Measurements from ENCODE around the gene CALHM1.

The CALHM1 gene, protein sequence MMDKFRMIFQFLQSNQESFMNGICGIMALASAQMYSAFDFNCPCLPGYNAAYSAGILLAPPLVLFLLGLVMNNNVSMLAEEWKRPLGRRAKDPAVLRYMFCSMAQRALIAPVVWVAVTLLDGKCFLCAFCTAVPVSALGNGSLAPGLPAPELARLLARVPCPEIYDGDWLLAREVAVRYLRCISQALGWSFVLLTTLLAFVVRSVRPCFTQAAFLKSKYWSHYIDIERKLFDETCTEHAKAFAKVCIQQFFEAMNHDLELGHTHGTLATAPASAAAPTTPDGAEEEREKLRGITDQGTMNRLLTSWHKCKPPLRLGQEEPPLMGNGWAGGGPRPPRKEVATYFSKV

DNA sequence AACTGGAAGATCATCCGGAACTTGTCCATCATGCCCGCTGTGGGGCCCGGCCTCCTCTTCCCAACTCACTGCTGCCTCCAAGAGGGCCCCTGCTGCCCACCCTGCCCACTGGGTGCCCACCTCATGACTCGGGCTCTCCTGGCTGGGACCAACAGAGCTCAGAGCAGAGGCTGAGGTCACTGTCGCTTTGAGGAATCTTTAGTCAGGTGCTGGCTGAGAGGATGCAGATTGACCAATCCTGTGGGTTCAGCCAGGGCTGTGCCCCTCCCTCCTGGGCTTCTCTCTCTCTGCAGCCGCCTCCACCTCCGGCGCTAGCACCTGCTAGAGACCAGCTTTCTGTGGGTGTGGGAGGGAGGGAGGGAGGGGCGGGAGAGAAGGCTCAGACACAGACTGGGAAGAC is at the start of gene CALHM1:
TSS of gene CALHM1 (minus strand) at position 181 of the 400 bp plus-strand sequence. CDS start at position 32, 149 bp downstream.
- no peaks in the 10 kb centered on the region for H3K27me3 ChIP-seq (replicated peaks; ENCODE audit: insufficient read depth, low read length)
- no peaks in the 10 kb centered on the region for H3K36me3 ChIP-seq (replicated peaks; ENCODE audit: insufficient read depth, low read length)
- TF ChIP-seq EZH2phosphoT487 (IDR thresholded peaks at IDR 0.05; ENCODE audit: low read length) = no peak
- no peak for TF ChIP-seq EZH2 (optimal IDR thresholded peaks at IDR 0.05; ENCODE audit: low read depth, low read length)
- TF ChIP-seq, protein P1, sequence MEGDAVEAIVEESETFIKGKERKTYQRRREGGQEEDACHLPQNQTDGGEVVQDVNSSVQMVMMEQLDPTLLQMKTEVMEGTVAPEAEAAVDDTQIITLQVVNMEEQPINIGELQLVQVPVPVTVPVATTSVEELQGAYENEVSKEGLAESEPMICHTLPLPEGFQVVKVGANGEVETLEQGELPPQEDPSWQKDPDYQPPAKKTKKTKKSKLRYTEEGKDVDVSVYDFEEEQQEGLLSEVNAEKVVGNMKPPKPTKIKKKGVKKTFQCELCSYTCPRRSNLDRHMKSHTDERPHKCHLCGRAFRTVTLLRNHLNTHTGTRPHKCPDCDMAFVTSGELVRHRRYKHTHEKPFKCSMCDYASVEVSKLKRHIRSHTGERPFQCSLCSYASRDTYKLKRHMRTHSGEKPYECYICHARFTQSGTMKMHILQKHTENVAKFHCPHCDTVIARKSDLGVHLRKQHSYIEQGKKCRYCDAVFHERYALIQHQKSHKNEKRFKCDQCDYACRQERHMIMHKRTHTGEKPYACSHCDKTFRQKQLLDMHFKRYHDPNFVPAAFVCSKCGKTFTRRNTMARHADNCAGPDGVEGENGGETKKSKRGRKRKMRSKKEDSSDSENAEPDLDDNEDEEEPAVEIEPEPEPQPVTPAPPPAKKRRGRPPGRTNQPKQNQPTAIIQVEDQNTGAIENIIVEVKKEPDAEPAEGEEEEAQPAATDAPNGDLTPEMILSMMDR (IDR thresholded peaks at IDR 0.05; ENCODE audit: low read length) = no peak
- no peaks in the 10 kb centered on the region for H3F3A ChIP-seq (ENCODE audit: insufficient read depth, low read length)
- no peaks in the 10 kb centered on the region for H4K20me1 ChIP-seq (ENCODE audit: insufficient read depth, low read length)
- peak within 1 kb of the TSS; percentile 28; the same call in 1 of the 2 replicates for H3K9ac ChIP-seq (ENCODE audit: low read length)
- H3K4me2 ChIP-seq (ENCODE audit: low read depth, low read length) = peak within 1 kb of the TSS; percentile 62; the same call in 1 of the 2 replicates
- peak; percentile 92 for DNase-seq
- no peaks in the 10 kb centered on the region for H3K9me3 ChIP-seq (replicated peaks; ENCODE audit: insufficient read depth, low read length)
- peak within 1 kb of the TSS; percentile 85 for H2AFZ ChIP-seq (ENCODE audit: low read length)
- H3K9me2 ChIP-seq (replicated peaks; ENCODE audit: insufficient read depth, low read length) = no peaks in the 10 kb centered on the region
- peaks cover 7% of the 10 kb centered on the region; the same call in 1 of the 2 replicates for H3K79me2 ChIP-seq (ENCODE audit: low read length)
- H3K27ac ChIP-seq (ENCODE audit: low read length) = peak within 1 kb of the TSS; percentile 9; the same call in 1 of the 2 replicates
- peaks cover 18% of the 10 kb centered on the region for H3K4me1 ChIP-seq (ENCODE audit: low read length)
- peak within 1 kb of the TSS; percentile 28 for H3K4me3 ChIP-seq (ENCODE audit: low read length)

DNA sequence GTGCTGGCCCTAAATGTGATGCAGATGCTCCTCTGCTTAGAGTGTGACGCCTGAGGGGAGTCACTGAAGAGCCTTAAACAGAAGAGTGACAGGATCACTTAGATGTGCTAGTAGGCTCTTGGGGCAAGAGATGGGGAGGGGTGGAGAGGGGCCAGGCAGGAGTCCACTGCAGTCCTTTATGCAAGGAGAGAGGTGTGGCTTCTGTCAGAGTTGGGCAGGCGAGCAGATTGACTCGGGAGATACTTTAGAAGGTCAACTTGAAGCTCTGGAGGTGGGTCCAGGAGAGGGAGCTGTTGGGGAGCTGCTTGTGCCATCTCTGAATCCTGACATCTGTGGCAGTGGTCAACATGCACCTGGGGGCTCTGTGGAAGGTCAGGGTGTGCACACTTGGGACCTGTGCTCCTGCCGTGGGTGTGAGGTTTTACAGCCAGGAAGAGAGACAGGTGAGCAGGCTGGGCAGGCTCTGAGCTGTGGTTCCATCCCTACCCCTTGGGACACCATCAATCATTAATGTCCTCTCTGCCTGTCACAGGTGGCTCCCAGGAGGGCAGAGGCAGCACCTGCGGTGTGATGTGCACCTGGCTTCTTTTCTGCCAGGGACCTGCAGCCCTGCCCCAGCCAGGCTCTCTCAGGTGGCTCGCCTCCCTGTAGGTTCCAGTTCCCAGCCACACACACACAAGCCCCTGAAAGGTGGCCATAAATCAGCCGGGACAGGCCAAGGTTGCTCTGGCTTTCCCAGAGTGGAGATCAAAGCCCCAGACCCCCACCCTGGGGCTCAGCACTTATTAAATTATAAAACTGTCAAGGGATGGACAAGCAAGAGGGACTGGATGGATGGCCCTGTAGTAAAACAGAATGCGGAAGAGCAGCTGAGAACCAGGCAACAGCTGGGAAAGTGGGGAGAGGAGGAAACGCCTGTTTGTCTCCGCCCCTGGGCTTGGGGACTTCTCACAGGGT is 48.8 kb upstream of the CALHM1 start:
- Histone ChIP-seq H3K36me3 (replicated peaks; ENCODE audit: insufficient read depth, low read length) (no peaks in the 10 kb centered on the region), H3F3A (ENCODE audit: insufficient read depth, low read length) (peaks cover 23% of the 10 kb centered on the region), H3K27ac (ENCODE audit: low read length) (peak overlapping the region; percentile 68), H3K4me2 (ENCODE audit: low read depth, low read length) (peak overlapping the region; percentile 15; the same call in 1 of the 2 replicates), H3K27me3 (replicated peaks; ENCODE audit: insufficient read depth, low read length) (peaks cover 11% of the 10 kb centered on the region), H3K9me2 (replicated peaks; ENCODE audit: insufficient read depth, low read length) (no peaks in the 10 kb centered on the region), H3K9me3 (replicated peaks; ENCODE audit: insufficient read depth, low read length) (no peaks in the 10 kb centered on the region), H4K20me1 (ENCODE audit: insufficient read depth, low read length) (no peaks in the 10 kb centered on the region), H3K4me1 (ENCODE audit: low read length) (peaks cover 48% of the 10 kb centered on the region), H3K79me2 (ENCODE audit: low read length) (peaks cover 16% of the 10 kb centered on the region), H3K4me3 (ENCODE audit: low read length) (no peak overlapping the region), H3K9ac (ENCODE audit: low read length) (peak overlapping the region; percentile 27; the same call in 1 of the 2 replicates), H2AFZ (ENCODE audit: low read length) (no peak overlapping the region)
- DNase-seq = peak; percentile 77
- no peak for TF ChIP-seq EZH2phosphoT487 (IDR thresholded peaks at IDR 0.05; ENCODE audit: low read length)
- TF ChIP-seq, protein P1 (IDR thresholded peaks at IDR 0.05; ENCODE audit: low read length) = peak; percentile 41
- TF ChIP-seq EZH2 (optimal IDR thresholded peaks at IDR 0.05; ENCODE audit: low read depth, low read length) = no peak

DNA sequence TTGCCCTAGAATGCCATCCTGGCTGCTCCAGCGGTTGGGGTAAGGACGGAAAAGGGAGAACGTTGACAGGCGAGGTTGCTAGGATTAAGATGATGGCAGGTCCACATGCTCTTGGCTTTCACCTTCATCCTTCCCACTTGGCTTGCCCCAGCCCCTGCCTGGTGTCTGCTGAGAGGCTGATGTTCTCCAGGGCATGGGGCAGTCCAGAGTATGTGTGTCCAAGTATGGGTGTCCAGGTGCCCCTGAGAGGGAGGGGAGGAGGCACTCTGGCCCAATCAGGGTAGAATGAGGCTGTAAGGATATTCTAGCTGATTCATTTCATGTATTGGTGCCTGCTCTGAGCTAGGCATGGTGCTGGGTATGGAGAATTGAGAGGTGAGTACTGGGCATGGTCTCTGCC is 47.4 kb upstream of the CALHM1 start:
- TF ChIP-seq, protein P1 (IDR thresholded peaks at IDR 0.05; ENCODE audit: low read length) = no peak
- TF ChIP-seq EZH2phosphoT487 (IDR thresholded peaks at IDR 0.05; ENCODE audit: low read length) (no peak), EZH2 (optimal IDR thresholded peaks at IDR 0.05; ENCODE audit: low read depth, low read length) (no peak)
- H3K9me2 ChIP-seq (replicated peaks; ENCODE audit: insufficient read depth, low read length) = no peaks in the 10 kb centered on the region
- no peaks in the 10 kb centered on the region for H3K36me3 ChIP-seq (replicated peaks; ENCODE audit: insufficient read depth, low read length)
- peaks cover 24% of the 10 kb centered on the region for H3K79me2 ChIP-seq (ENCODE audit: low read length)
- H3K4me1 ChIP-seq (ENCODE audit: low read length) = peaks cover 60% of the 10 kb centered on the region
- no peak for DNase-seq
- H3K9ac ChIP-seq (ENCODE audit: low read length) = no peak overlapping the region
- no peak overlapping the region for H2AFZ ChIP-seq (ENCODE audit: low read length)
- peaks cover 27% of the 10 kb centered on the region for H3F3A ChIP-seq (ENCODE audit: insufficient read depth, low read length)
- H3K27me3 ChIP-seq (replicated peaks; ENCODE audit: insufficient read depth, low read length) = no peaks in the 10 kb centered on the region
- no peaks in the 10 kb centered on the region for H4K20me1 ChIP-seq (ENCODE audit: insufficient read depth, low read length)
- H3K27ac ChIP-seq (ENCODE audit: low read length) = no peak overlapping the region
- no peak overlapping the region for H3K4me2 ChIP-seq (ENCODE audit: low read depth, low read length)
- H3K9me3 ChIP-seq (replicated peaks; ENCODE audit: insufficient read depth, low read length) = no peaks in the 10 kb centered on the region
- no peak overlapping the region for H3K4me3 ChIP-seq (ENCODE audit: low read length)
